ENCODE results near the gene CTAG2.
"Not testable (repeated sequence)": the region's sequence is repeated elsewhere in the genome, so short reads cannot be mapped to it uniquely, and the experiment has no call there.

CTAG2 gene

GRCh38 chrX:154653048-154653401, 354 bp downstream of the CTAG2 start:
- TF ChIP-seq CTCF (IDR thresholded peaks at IDR 0.05) = no peak
- H2AFZ ChIP-seq = no peak overlapping the region
- no peaks in the 10 kb centered on the region for H3K27me3 ChIP-seq (ENCODE audit: control insufficient read depth, insufficient read depth, low read length)
- no peak overlapping the region for H3K4me2 ChIP-seq (ENCODE audit: low read length)
- H3K4me3 ChIP-seq (ENCODE audit: low read depth, low read length) = no peak overlapping the region
- no peak overlapping the region for H3K27ac ChIP-seq
- H3K9me3 ChIP-seq (ENCODE audit: control insufficient read depth, low read length) = no peaks in the 10 kb centered on the region
- H3K9ac ChIP-seq = no peak overlapping the region
- H3K79me2 ChIP-seq = no peaks in the 10 kb centered on the region
- no peaks in the 10 kb centered on the region for H3K36me3 ChIP-seq (ENCODE audit: control insufficient read depth, insufficient read depth, low read length)
- H3K4me1 ChIP-seq = no peaks in the 10 kb centered on the region

- no peak for TF ChIP-seq CTCF (IDR thresholded peaks at IDR 0.05)
- H3K4me1 ChIP-seq = no peaks in the 10 kb centered on the region
- H3K9me3 ChIP-seq (ENCODE audit: control insufficient read depth, low read length) = no peaks in the 10 kb centered on the region
- no peak overlapping the region for H3K27ac ChIP-seq
- H3K4me2 ChIP-seq (ENCODE audit: low read length) = no peak overlapping the region
- H3K9ac ChIP-seq = no peak overlapping the region
- no peaks in the 10 kb centered on the region for H3K27me3 ChIP-seq (ENCODE audit: control insufficient read depth, insufficient read depth, low read length)
- no peak overlapping the region for H3K4me3 ChIP-seq (ENCODE audit: low read depth, low read length)
- no peak overlapping the region for H2AFZ ChIP-seq
- H3K79me2 ChIP-seq = no peaks in the 10 kb centered on the region
- H3K36me3 ChIP-seq (ENCODE audit: control insufficient read depth, insufficient read depth, low read length) = no peaks in the 10 kb centered on the region
Measured at GRCh38 chrX:154652311-154653047, 900 bp downstream of the CTAG2 start.

GRCh38 chrX:154650221-154650510, 3.2 kb downstream of the CTAG2 start:
- Histone ChIP-seq H3K27me3 (ENCODE audit: control insufficient read depth, insufficient read depth, low read length) (no peaks in the 10 kb centered on the region), H3K4me3 (ENCODE audit: low read depth, low read length) (no peak overlapping the region), H3K36me3 (ENCODE audit: control insufficient read depth, insufficient read depth, low read length) (no peaks in the 10 kb centered on the region), H3K9ac (no peak overlapping the region), H3K9me3 (ENCODE audit: control insufficient read depth, low read length) (no peaks in the 10 kb centered on the region), H2AFZ (no peak overlapping the region), H3K4me2 (ENCODE audit: low read length) (no peak overlapping the region), H3K79me2 (no peaks in the 10 kb centered on the region), H3K4me1 (no peaks in the 10 kb centered on the region), H3K27ac (no peak overlapping the region)
- TF ChIP-seq CTCF (IDR thresholded peaks at IDR 0.05) = no peak

- H3K9me3 ChIP-seq (ENCODE audit: control insufficient read depth, low read length) = no peaks in the 10 kb centered on the region
- H3K4me2 ChIP-seq (ENCODE audit: low read length) = no peak overlapping the region
- H3K27ac ChIP-seq = no peak overlapping the region
- no peaks in the 10 kb centered on the region for H3K27me3 ChIP-seq (ENCODE audit: control insufficient read depth, insufficient read depth, low read length)
- H3K9ac ChIP-seq = no peak overlapping the region
- no peak overlapping the region for H2AFZ ChIP-seq
- no peak overlapping the region for H3K4me3 ChIP-seq (ENCODE audit: low read depth, low read length)
- TF ChIP-seq CTCF (IDR thresholded peaks at IDR 0.05) = no peak
- H3K36me3 ChIP-seq (ENCODE audit: control insufficient read depth, insufficient read depth, low read length) = no peaks in the 10 kb centered on the region
- no peaks in the 10 kb centered on the region for H3K79me2 ChIP-seq
- H3K4me1 ChIP-seq = no peaks in the 10 kb centered on the region
Measured at GRCh38 chrX:154649503-154650220, 3.7 kb downstream of the CTAG2 start.

GRCh38 chrX:154648931-154649330, 4.4 kb downstream of the CTAG2 start:
- no peak for TF ChIP-seq CTCF (IDR thresholded peaks at IDR 0.05)
- no peak overlapping the region for H3K9ac ChIP-seq
- H3K4me3 ChIP-seq (ENCODE audit: low read depth, low read length) = no peak overlapping the region
- H2AFZ ChIP-seq = no peak overlapping the region
- no peaks in the 10 kb centered on the region for H3K9me3 ChIP-seq (ENCODE audit: control insufficient read depth, low read length)
- H3K27me3 ChIP-seq (ENCODE audit: control insufficient read depth, insufficient read depth, low read length) = no peaks in the 10 kb centered on the region
- H3K4me2 ChIP-seq (ENCODE audit: low read length) = no peak overlapping the region
- H3K27ac ChIP-seq = no peak overlapping the region
- no peaks in the 10 kb centered on the region for H3K79me2 ChIP-seq
- H3K36me3 ChIP-seq (ENCODE audit: control insufficient read depth, insufficient read depth, low read length) = no peaks in the 10 kb centered on the region
- no peaks in the 10 kb centered on the region for H3K4me1 ChIP-seq

- not testable (repeated sequence) for H3K27me3 ChIP-seq (ENCODE audit: control insufficient read depth, insufficient read depth, low read length); H3K4me3 ChIP-seq (ENCODE audit: low read depth, low read length); H3K9me3 ChIP-seq (ENCODE audit: control insufficient read depth, low read length); H3K27ac ChIP-seq; H2AFZ ChIP-seq; H3K9ac ChIP-seq; H3K4me2 ChIP-seq (ENCODE audit: low read length); H3K4me1 ChIP-seq; H3K79me2 ChIP-seq; H3K36me3 ChIP-seq (ENCODE audit: control insufficient read depth, insufficient read depth, low read length)
Measured at GRCh38 chrX:154645745-154646378, 7.5 kb downstream of the CTAG2 start.
